ENCODE results near the gene UBR1.
"Not testable (repeated sequence)": the region's sequence is repeated elsewhere in the genome, so short reads cannot be mapped to it uniquely, and the experiment has no call there.

The UBR1 gene

DNA sequence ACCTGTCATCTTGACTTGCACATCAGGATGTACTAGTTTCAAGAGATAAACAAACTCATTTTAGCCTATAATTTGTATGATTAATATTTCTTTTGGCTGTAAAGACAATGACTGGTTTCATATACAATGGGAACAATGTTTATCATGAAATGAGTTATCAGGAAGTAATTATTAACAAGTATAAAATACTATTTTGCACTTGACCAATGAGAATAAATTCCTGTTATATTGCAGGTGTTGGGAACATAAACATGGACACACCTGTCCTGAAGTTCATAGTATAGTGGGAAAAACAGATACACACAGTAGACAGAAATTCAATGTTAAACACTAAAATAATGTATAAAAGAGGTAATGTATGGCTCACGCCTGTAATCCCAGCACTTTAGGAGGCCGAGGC lies 56.9 kb downstream of the UBR1 start:
- no peak for DNase-seq

DNA sequence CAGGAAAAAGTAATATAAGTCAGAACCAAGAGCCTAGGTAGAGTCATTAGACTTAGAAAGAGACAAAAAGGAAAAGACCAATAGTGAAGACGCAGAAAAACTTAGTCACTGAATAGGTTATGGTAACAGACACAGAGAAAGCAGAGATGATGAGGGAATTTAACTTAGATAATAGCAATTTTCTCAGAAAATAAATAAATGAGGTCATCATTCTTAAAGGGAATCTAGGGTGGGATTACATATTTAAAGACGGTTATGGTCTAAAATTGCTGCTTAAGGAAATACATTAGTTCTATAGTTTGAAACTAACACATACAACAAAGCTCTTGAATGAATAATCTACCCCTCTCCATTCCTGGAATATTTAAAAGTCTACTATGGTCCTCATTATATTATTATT lies 59.4 kb downstream of the UBR1 start:
- no peak for DNase-seq

DNA sequence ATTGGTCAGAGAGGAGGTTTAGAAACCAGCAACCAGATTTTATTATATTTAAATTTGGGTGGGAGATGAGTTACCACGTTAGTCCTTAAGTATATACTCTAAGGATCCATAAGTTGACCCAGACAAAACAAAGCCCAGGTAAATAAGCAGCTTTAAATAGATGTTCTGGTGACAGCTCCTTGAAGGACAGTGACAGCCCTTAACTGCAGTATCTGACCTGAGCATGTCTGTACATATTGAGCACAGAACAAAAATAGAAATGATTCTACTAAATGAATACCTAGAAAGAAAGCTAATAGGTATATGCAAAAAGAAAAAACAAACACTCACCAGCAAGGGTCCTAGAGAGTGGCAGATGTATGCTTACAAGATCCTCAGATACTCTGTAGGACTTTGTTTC lies 63.0 kb downstream of the UBR1 start:
- no peak for DNase-seq

DNA sequence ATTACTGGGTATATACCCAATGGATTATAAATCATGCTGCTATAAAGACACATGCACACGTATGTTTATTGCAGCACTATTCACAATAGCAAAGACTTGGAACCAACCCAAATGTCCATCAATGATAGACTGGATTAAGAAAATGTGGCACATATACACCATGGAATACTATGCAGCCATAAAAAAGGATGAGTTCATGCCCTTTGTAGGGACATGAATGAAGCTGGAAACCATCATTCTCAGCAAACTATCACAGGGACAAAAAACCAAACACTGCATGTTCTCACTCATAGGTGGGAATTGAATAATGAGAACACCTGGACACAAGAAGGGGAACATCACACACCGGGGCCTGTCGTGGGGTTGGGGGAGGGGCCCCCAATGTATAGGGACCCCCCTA lies 64.8 kb downstream of the UBR1 start:
- DNase-seq, result not testable (repeated sequence)

DNA sequence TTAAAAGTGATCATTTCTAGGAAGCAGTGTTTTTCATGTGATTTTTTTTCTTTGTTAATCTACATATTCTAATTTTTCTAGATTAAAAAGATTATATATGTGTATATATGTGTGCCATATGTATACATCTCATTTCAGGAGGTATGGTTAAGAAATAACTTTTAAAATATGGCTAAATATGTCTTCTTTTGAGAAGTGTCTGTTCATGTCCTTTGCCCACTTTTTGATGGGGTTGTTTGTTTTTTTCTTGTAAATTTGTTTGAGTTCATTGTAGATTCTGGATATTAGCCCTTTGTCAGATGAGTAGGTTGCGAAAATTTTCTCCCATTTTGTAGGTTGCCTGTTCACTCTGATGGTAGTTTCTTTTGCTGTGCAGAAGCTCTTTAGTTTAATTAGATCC lies 70.6 kb downstream of the UBR1 start:
- not testable (repeated sequence) for DNase-seq

DNA sequence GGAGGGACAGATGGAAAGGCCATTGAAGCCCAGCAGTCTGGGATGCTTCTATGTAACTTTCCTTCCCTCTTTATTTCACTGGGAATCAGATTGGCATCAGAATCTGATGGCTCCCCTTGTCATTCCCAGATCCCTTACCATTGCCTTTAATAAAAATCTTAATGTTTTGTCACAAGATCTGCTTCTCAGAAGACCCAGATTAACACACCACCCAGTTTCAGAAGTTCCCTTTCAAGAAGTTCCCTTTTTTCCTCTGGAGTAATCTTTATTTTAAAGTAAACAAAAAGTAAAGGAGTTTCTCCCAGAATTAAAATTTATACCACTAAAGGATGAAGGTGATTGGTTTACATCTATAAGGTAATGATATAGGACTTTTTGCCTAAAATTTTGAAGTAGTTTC lies 76.4 kb downstream of the UBR1 start:
- no peak for DNase-seq

DNA sequence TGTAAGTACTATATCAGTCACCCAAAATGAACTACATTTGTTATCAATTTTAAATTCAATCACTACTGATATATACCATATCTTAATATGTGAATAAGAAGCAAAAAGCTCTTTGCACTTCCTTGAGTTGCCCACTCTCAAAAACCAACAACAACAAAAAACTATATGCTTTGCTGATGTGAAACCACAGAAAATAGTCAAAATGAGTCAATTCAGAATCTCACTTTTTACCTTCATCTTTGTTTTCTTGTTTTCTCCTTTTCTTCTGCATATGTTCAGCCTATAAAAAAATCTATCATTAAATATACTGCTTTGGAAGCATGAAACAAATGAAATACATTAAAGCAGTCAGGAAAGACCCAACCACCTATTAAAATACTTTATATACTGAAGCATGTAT lies 80.7 kb downstream of the UBR1 start:
- no peak for DNase-seq

DNA sequence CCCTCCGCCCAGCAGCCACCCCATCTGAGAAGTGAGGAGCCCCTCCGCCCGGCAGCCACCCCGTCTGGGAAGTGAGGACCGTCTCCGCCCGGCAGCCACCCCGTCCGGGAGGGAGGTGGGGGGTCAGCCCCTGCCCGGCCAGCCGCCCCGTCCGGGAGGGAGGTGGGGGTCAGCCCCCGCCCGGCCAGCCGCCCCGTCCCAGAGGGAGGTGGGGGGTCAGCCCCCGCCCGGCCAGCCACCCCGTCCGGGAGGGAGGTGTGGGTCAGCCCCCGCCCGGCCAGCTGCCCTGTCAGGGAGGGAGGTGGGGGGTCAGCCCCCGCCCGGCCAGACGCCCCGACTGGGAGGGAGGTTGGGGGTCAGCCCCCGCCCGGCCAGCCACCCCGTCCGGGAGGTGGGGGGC lies 91.2 kb downstream of the UBR1 start:
- not testable (repeated sequence) for DNase-seq

DNA sequence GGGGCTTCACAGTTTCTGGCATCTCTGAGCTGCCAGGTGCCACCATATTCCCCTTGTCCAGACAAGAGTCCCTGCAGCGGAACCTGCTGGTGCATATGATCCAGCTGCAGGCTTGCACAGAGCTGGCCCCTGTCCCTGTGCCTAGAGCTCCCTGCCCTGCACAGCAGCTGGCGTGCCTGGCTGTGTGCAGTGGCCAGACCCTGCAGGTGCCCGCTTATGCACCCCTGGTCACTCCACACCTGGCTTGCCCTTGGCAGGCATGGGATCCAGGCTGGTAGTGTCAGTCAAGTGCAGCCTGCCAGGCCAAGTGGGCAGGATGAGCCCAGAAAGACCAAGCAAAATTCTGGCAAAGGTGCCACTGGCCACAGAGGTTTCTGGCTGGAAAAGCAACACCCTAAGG lies 96.6 kb downstream of the UBR1 start:
- no peak for DNase-seq

DNA sequence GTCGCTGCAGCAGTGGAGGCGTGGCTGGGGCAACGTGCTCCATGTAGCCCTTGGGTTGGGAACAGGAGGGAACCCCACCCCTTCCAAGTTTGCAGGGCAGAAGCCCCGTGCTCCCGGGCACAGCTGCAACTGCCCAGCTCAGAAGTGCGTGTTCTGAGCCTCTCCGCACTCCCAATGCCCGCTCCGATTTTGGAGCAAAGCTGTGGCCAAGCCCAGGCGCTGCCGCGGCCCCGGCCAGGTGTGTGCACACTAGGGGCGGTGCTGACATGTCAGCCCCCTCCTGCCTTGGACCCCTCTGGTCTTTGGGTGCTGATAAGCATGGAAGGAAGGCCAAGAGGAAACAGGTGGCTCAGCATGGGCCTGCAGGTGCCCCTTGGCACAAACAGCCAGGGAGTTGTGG lies 97.7 kb downstream of the UBR1 start:
- DNase-seq, result no peak

DNA sequence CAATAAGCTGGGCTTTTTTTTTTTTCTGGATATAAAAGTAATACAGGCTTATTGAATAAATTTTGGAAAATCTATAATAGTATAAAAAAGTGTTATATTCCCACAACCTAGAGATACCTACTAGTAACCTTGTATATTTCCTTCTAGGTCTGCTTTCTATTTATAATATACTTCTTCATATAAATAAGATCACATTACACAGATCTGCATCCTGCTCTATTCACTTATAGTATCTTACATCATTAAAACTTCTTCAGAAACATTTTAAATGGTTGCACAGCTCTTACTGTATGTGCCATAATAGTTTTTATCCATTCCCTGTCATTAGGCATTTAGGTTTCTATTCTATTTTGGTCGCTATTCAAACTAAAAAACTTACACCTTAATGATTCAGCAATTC lies 98.3 kb downstream of the UBR1 start:
- no peak for DNase-seq

DNA sequence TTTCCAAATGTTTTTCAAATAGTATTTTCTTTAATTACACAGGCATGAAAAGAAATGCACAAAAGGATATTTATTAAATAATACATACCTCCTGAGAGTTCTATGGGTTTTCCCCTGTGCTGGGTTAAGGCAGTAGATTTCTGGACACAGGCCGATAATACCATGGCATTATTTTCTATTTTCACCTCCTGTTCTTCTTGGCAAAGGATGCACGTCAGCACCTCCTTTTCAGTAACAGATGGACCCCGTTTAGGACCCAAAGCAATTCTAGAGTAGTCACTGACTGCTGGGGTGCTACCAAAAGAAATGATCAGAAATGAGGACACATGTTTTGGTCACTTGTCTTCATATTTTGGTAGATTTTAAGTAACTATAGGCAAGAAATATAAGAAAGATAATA lies 98.8 kb downstream of the UBR1 start:
- DNase-seq, result no peak

DNA sequence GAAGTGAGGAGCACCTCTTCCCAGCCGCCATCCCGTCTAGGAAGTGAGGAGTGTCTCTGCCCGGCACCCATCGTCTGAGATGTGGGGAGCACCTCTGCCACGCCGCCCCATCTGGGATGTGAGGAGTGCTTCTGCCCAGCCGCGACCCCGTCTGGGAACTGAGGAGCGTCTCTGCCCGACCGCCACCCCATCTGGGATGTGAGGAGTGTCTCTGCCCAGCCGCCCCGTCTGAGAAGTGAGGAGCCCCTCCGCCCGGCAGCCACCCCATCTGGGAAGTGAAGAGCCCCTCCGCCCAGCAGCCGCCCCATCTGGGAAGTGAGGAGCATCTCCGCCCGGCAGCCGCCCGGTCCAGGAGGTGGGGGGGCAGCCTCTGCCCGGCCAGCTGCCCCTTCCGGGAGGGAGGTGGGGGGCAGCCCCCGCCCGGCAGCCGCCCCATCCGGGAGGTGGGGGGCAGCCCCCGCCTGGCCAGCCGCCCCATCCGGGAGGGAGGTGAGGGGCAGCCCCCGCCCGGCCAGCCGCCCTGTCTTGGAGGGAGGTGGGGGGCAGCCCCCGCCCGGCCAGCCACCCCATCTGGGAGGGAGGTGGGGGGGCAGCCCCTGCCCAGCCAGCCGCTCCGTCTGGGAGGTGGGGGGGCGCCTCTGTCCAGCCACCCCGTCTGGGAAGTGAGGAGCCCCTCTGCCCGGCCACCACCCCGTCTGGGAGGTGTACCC lies 100.8 kb downstream of the UBR1 start:
- not testable (repeated sequence) for DNase-seq

DNA sequence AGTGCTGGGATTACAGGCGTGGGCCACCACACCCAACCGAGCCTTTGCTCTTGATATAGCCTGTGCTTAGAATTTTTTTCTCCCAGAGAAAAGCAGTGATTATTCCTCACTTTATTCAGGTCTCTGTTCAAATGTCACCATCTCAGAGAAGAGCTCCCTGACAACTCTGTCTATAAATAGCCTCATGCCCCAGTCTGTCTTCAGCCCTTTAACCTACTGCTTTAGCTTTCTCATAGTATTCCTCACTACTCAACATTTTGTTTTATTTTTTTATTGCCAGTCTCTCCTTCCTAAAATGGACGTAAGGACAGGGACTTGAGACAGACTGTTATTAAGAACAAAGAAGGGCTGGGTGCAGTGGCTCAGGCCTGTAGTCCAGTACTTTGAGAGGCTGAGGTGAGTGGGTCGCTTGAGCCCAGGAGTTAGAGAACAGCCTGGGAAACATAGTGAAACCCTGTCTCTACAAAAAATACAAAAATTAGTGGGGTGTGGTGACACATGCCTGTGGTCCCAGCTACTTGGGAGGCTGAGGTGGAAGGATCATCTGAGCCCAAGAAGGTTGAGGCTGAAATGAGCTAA lies 106.5 kb downstream of the UBR1 start:
- no peak for DNase-seq

DNA sequence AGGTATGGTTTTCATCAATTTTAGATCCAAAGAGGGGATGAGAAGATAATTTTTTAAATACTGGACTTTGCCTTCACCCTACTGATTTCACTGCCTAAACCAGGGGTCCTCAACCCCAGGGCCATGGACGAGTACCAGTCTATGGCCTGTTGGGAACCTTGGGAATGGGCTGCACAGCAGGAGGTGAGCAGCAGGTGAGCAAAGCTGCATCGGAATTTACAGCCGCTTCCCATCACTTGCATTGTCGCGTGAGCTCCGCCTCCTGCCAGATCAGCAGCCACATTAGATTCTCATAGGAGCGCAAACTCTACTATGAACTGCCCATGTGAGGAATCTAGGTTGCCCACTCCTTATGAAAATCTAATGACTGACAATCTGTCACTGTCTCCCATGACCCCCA lies 109.0 kb downstream of the UBR1 start:
- no peak for DNase-seq

DNA sequence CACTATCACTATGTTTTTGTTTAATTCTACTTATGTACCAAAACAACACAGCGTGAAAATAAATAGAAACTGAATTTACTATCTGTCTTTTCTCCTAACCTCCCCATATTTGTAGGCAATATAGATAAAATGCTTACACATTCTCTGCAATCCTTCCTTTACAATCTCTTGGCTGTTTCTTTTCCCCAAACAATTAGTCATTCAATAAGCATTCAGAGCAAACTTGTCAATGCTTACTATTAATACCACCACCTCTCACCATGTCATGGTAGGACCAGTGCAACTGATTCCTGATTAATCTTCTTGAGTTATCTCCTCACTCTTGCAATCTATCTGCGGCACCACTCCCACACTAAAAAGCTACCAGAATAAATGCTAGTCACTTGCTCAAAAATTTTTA lies 111.3 kb downstream of the UBR1 start:
- DNase-seq, result no peak

DNA sequence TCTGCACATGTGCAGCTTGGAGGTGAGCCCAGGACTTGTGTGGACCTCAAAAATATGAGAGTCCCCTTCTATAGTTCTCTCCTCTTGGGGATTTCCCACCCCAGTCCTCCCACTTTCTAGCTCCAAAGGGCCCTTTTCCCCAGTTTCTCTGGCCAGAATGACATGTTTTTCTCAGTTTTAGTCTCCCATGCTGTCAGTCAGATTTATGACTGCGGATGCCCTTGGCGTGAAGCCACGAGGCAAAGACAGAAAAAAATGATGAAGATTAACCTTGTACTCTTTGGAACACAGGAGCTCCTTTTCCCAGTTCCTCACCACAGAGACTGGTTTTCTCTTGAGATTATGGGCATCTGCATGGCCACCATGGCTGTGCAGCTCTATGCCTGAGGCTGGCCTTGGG lies 113.2 kb downstream of the UBR1 start:
- no peak for DNase-seq

DNA sequence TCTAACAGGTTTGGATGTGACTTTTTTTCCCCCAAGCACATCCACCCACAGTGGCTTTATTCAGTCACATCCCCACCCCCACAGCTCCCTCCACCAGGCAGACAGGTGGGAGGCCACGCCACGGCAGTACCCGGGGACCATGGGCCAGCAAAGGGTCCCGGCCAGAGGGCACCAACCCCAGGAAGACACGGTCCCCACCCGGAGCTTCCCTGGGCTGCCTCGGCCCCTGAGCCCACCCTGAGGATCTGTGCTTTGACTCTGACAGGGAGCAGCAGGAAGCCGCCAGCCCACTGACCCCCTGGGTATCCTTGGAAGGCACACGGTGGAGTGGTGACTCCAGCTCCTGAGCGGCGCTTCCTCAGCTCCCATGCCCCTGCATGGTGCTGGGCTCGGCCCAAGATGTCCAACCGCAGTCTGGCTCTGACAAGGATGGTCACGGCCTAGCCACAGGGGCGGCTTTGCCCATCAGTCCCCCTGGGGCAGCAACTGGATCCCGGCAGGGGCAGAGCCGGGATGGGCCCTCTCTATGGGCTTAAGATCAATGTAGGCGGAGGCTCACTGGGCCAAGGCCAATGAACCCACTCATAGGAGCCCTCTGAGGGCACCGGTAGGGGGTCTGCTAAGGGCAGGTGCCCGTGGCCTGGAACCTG lies 119.0 kb downstream of the UBR1 start:
- DNase-seq, result no peak

DNA sequence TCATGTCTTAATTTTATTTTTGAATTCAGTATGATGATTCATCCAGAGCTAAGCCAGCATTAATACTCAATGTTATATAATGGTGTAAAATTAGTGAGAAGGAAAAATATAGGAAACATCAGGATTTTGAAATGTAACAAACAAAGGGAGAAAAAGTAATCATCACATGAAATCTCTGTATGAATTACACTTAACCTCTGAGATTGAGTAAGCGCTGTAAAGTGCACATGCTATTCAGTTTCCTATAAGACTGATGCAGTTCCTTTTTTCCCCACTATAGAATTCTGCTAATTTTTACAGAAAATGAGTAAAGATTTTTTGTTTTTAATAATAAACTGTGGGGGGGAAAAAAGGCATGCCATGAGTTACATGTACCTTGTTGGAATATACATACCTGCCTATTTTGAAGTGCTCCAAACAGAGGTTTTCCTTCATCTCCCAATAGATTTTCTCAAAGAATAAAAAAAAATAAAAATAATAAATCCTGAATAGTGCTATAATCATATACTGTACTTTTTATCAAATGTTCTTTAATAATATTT lies 121.3 kb downstream of the UBR1 start:
- DNase-seq, result no peak

DNA sequence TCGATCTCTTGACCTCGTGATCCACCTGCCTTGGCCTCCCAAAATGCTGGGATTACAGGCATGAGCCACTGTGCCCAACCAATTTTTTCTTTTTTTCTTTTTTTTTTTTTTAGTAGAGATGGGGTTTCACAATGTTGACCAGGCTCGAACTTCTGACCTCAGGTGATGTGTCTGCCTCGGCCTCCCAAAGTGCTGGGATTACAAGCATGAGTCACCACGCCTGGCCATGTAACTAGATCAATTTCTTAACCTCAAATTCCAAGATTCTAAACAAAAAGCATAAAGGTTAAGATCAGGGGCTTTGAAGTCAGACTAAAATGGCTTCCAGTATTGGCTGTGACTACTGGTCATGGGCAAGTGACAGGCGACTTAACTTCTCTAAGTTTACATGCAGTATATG lies 126.7 kb downstream of the UBR1 start:
- not testable (repeated sequence) for DNase-seq

DNA sequence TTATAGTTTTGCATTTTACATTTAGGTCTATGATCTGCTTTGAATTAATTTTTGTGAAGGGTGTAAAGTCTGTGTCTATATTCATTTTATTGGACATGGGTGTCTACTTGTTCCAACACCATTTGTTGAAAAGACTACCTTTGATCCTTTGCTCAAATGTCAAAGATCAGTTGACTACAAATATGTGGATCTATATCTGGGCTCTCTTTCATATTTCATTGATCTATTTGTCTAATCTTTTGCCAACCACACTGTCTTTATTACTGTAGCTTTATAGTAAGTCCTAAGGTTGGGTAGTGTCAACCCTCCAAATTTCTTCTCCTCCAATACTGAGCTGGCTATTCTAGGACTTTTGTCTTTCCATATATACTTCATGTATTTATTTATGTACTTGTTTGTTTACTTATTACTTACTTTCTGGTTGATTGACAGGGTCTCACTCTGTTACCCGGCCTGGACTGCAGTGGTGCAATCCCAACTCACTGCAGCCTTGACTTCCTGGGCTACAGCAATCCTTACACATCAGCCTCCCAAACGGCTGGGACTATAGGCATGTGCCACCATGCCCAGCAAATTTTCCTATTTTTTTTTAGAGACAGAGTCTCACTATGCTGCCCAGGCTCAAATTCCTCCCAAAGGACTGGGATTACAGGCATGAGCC lies 131.5 kb downstream of the UBR1 start:
- DNase-seq, result no peak

DNA sequence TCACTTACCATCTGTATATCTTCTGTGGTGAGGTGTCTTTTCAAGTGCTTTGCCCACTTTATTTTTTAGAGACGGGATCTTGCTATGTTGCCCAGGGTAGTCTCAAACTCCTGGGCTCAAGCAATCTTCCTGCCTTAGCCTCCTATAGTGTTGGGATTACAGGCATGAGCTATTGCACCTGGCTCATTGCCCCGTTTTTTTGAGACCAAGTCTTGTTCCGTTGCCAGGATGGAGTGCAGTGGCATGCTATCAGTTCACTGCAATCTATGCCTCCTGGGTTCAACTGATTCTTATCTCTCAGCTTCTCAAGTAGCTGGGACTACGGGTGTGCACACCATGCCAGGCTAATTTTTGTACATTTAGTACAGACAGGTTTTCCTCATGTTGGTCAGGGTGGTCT lies 132.7 kb downstream of the UBR1 start:
- DNase-seq, result no peak

DNA sequence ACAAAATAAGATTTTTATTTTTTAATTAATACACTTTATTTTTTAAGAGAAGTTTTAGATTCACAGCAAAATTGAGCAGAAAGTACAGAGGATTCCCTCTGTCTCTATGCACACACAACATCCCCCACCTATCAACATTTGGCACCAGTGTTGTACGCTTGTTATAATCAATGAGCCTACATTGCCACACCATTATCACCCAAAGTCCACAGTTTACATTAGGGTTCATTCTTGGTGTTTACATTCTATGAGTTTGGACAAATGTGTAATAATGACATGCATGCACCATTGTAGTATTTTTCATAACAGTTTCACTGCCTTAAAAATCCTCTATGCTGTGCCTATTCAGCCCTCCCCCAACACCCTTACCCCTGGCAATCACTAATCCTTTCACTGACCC lies 134.0 kb downstream of the UBR1 start:
- DNase-seq, result no peak

DNA sequence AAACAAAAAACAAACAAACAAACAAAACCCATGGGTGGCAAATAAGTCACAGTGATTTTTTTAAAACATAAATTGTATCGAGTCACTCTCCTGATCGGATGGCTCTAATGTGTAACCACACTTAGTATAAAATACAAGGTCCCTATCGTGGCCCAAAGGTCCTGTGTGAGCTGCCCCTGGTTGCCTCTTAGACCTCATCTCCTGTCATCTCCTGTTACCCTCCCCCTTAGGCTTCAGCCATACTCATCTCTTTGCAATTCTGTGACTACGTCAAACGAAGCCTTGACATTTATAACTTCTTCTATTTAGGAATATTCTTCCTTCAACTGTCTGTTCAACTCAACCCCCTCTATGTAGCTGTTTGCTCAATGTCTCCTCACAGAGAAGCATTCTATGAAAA lies 141.4 kb downstream of the UBR1 start:
- no peak for DNase-seq
